GM18951 (cell line): ENCODE data around the gene ANKRD60.

Source experiments
- POLR2A ChIP-seq: IDR thresholded peaks from 4 replicates; pipeline ENCODE4 v1.6.1; 2011; ENCODE audit warnings: mild to moderate bottlenecking; ENCODE audit not compliant: insufficient read length, insufficient read depth; ENCODE audit errors: extremely low read depth
- in situ Hi-C: fragments of 300-500 bp; cut with MboI; formaldehyde crosslinking; loops from one replicate; pipeline ENCODE4 v1.12.0; 2022; ENCODE audit warnings: low sequenced_read_pairs, mixed read lengths, inconsistent platforms; ENCODE audit not compliant: unreplicated experiment

The ANKRD60 gene

DNA sequence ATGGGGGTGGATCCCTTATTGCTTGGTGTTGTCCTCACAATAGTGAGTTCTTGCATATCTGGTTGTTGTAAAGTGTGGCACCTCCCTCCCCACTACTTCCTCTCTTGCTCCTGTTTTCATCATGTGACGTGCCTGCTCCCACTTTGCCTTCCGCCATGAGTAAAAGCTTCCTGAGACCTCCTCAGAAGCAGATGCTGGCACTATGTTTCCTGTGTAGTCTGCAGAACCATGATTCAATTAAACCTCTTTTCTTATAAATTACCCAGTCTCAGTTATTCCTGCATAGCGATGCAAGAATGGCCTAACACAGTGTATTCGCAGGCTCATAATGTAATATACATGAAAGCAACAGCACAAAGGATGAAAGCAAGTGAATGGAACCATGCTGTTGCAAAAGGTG lies 28.4 kb upstream of the ANKRD60 start:
- in situ Hi-C loops = no loop called here
- TF ChIP-seq POLR2A = no peak

DNA sequence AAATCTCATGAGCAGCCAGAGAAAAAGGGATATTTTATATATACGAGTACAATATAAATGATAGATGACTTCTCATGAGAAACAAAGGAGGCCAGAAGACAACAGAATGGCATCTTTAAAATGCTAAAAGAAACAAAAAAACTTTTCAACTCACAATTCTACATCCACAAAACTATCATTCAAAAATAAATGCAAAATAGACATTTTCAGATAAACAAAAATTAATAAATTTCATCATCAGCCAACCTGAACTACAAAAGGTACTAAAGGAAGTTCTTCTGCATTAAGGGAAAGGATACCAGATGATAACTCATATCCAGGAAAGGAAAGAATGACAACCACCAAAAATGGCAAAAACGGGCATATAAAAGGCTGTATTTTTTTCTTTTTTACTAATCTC lies 27.9 kb upstream of the ANKRD60 start:
- in situ Hi-C loops = no loop called here
- no peak for TF ChIP-seq POLR2A

DNA sequence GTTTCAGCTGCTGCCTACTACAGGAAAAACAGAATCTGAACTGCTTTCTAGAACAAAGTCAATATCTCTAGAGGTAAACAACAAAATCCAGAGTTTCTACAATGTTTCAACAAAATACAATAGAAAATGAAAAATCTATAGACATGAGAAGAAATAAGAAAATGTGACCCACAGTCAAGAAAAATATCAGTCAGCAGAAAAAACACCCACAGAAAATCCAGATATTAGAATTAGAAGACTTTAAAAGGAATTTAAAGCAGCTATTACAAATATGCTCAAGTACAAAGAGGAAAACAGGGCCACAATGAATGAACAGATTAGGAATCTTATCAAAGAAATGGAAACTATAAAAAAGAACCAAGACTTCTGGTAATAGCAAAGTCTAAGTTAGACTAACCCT lies 26.4 kb upstream of the ANKRD60 start:
- in situ Hi-C loops = no loop called here
- TF ChIP-seq POLR2A = no peak

DNA sequence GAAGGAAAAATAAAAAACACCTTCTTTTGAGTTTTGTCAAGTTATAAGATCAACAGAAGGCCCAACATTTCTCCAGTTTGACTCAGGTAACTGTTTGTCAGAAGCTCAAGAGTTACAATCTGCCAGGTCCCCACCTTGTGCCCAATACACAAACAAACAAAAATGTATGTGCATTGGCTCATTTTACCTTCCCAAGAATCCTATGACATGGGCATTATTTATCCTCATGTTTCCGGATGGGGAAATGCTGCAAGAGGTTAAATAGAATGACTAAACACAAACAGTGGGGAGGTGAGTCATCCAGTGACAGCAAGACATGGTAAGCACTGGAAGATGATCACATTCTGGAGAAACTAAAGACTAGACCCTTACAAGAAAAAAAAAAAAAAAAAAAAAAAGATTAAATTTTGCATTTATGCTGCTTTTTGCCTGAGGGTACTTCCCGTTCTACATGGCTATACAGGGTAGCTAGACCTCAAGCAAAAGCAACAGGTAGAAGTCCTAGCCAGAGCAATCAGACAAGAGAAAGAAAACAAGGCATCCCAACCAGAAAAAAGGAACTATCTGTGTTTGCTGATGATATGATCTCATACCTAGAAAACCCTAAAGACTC lies 23.6 kb upstream of the ANKRD60 start:
- in situ Hi-C loops = no loop called here
- TF ChIP-seq POLR2A = no peak

DNA sequence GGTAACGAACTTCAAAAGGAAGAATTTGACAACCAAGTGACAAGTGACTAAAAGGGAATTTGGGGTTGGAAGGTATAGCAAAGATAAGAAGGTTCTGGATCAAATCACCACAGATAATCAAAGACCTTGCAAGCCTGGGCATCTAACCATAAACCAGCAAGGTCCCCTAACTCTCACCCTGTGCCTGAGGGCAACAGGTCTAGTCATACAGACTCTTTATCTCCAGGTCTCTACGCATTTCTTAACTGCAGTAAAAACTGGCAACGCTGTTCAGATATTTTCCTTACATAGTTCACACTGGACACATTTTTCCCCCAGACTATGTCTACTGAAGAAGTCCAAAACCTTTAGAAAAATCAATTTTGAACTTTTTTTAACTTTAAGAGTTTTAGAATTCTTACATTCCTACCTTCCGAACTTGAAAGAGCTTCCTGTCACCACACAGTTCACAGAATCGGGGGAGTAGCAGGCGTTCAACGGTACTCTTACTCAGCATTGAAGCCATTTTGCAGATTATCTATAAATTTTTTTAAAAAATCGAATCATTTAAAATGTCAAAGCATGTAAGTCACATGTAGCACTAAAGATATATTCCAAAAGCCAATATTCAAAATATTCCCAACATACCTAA lies 23.0 kb upstream of the ANKRD60 start:
- no peak for TF ChIP-seq POLR2A
- in situ Hi-C loops = no loop called here

DNA sequence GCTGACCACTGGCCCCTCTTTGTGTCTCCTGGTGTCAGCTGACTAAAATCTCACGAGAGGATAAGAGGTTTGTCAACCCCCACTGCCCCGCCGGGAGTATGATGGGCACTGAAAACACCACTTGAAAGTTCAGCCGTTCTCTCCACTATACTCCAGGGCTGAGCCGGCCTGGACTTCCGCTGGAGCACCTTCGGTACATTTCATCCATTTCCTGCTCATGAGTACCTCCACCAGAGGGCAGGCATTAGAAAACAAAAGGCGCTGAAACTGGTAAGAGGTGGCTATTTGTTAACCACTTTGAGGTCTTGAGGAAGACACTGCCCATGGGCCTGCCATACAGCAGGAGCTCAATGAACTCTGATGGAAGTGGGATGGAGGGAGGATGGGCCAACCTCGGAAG lies 17.9 kb upstream of the ANKRD60 start:
- in situ Hi-C loops = loop anchor here (10.0 to 25.0 kb wide), 2 partner anchors 198 to 391 kb away; no protein-coding TSS in a partner anchor
- no peak for TF ChIP-seq POLR2A

DNA sequence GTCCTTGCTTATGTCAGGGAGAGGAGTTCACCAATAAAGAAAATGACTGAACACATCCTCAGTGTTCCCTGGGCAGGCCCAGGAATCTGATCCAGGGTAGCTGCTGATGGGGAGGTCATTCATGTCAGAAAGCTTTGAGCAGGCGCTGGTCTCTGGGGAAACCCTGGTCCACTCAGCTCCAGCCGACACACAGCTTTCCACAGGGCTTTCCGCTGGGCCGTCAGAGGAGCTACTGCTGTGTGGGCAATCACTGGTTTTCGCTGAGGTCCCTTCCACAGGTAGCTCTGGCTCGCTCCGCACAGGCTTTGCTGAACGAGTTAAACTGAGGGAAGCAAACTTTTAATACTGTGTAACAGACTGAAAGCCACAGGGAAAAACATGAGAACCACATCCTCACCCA lies 17.5 kb upstream of the ANKRD60 start:
- in situ Hi-C loops = loop anchor here (10.0 to 25.0 kb wide), 2 partner anchors 199 to 391 kb away; no protein-coding TSS in a partner anchor

DNA sequence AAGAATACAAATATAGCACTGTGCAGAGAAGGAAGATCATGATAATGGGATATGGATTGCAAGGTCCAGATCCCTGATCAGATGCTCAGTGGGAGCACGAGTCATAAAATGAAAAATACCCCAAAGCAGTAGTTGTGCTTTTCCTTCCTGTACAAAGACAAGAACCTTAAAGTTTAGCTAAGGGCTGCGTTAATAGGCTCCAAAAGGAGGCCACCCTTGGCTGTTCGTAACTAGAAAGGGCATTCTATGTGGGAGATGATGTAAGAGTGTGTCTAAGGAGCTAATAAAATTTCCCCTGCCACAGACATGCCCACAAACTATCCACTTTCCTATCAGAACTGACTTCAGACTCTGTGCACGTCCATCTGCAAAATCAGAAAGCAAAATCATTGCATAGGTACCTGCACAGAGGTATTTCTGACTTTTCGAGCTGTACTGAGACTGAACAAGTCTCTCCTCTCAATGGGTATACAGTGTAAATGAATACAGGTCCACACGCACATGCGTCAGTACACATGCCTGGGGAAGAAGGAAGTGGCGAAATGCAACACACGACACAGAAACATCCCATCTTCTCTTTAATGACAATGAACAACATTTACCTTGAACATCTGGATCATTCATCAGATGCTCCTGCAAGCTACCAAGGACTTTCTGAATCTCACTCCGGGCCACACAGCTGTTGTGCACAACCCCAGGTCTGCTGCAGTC lies 16.9 kb upstream of the ANKRD60 start:
- in situ Hi-C loops = loop anchor here (10.0 to 25.0 kb wide), 2 partner anchors 199 to 392 kb away; no protein-coding TSS in a partner anchor
- TF ChIP-seq POLR2A = no peak

More for the DNA sequence above, 17.5 kb upstream of the ANKRD60 start:
- no peak for TF ChIP-seq POLR2A

DNA sequence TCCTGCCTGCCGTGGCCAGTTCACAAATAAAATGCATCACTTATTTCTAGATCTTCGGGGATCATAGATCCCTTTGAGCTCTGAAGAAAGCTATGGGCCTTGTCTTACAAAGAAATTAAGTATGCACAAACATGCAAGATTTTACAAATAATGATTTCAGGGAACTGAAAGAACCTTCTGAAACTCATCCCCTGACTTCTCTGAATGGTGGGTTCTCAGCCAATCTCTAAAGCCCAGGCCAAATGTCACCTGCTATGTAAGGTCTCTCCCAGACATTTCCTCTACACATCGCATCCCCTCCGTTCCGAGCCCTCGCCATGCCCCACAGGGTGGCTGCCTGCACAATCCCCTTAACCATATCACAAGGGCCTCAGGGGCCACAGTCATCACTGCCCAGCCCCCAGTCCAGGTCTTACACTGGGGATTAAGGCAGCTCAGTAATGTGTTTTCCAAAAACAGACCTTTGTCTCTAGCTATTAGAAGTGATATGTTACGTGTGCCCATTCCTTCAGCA lies 16.1 kb upstream of the ANKRD60 start:
- TF ChIP-seq POLR2A = no peak
- in situ Hi-C loops = loop anchor here (10.0 to 25.0 kb wide), 2 partner anchors 200 to 393 kb away; no protein-coding TSS in a partner anchor

DNA sequence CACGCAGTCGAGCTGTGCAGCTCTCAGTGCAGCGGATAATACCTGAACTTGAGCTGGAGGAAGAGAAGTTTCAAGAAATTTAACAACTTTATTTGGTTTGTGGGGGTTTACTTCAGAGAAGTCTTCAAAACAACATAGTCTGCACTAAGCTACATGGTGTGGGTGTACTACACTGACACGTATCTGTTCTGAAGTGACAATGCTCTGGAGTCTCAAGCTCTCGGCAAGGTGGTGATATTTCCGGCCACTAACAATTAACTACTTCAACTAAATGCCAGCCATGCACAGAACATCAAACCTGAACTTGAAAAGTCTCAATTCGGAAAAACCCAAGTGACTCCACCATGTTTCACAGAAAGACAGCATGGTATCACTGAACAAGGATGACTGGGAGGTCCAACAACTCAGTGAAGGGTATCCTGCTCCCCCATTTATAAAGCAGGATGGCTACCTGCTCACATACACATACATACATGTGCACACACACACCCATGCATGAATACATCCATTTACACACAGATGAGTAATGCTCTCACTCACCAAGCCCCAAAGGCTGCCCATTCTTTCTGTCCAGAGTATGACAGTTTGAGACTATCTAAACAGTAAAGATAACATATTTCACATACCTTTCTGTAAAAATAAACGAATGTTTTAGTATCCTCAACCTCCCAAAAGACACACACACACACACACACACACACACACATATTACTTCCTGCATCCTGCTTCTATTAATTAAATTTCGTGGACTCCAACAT lies 15.4 kb upstream of the ANKRD60 start:
- in situ Hi-C loops = loop anchor here (10.0 to 25.0 kb wide), 2 partner anchors 201 to 393 kb away; no protein-coding TSS in a partner anchor
- TF ChIP-seq POLR2A = no peak

DNA sequence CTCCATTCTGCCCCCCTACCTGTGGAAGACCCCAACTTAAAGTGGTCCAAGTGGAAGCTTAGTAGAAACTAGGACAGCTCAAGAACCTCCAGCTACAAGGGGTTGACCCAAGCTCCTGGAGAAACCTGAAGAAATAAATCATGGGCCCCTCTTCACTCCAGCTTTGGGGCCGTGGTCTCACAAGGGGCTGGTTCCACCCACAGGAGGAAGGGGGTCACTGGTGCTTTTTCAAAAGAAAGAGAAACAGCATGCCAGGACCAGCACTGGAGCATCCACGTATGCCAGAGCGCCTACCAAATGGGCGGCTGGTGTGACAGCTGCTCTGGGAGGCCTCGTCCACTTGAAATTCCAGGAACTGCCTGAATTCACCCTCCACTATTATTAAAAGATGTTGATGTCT lies 14.4 kb upstream of the ANKRD60 start:
- TF ChIP-seq POLR2A = no peak
- in situ Hi-C loops = loop anchor here (10.0 to 25.0 kb wide), 2 partner anchors 202 to 394 kb away; no protein-coding TSS in a partner anchor

DNA sequence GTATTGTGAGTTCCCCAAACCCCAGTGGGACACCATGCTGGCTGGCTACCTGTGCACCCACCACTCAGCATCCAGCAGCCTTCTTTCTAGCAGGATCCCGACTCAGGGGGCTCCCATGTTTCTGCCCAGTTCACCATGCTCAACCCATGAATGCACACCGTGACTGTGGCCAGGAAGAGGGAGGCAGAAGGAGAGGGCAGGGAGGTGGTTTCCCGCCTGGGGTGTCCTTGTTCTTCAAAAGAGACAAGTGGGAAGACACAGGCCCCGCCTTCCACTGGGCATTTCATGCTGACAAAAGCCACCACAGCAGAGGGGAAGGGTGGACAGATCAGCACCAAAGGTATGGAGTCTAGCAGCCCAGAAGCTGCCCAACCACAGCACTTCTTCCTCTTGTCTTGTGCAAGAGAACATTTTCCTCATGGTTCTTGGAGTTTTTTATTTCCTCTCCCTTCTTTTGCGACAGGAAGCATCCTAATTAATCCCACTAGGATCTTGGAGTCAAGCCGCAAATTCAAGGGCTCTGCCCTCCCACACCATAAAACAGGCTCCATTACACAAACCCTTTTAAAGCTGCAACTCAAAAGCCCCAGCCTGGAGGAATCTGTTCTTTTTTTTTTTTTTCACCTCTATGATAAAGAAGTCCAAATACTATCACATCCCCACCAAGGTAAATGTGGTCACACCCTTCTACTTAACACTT lies 13.5 kb upstream of the ANKRD60 start:
- in situ Hi-C loops = loop anchor here (10.0 to 25.0 kb wide), 2 partner anchors 203 to 395 kb away; no protein-coding TSS in a partner anchor
- no peak for TF ChIP-seq POLR2A
